NCI-H2171 treated with DMSO at 0.1 percent for 48 hours (cell line): ENCODE measurements around the gene MX2.
"Not testable (repeated sequence)": the region's sequence is repeated elsewhere in the genome, so short reads cannot be mapped to it uniquely, and the experiment has no call there.

Experiments used
- DNase-seq: peaks from one replicate; lab custom pipeline; 2025; lab: John Stamatoyannopoulos, UW

MX2 gene

GRCh38 chr21:41361786-41362604 lies at the start of gene MX2:
Gene MX2 (plus strand): TSS chr21:41362027. CDS start chr21:41376907, 14,880 bp downstream.
- no peak for DNase-seq

- DNase-seq = not testable (repeated sequence)
Observed at GRCh38 chr21:41313285-41314164, 48.3 kb upstream of the MX2 start.

GRCh38 chr21:41315726-41316125 lies 46.1 kb upstream of the MX2 start:
- no peak for DNase-seq

- DNase-seq = no peak
Observed at GRCh38 chr21:41316200-41317062, 45.4 kb upstream of the MX2 start, which contains the start of gene FAM3B. Gene FAM3B (plus strand): TSS chr21:41316801. CDS start chr21:41316880, 79 bp downstream.

DNA sequence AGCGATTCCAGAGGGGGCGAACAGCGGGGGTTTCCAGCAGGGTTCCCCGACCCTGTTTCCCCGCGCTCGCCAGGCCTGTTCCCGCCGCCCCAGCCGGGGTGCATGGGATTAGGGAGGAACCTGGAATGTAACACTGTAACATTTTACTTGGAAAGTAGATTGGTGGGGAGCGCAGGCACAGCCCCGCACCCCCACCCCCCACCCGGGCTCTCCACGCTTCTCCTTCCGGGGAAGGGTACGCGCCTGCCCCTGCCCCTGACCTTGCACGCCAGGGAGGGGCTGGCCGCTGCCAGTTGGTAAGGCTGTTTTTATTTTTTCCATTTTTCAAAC lies 44.8 kb upstream of the MX2 start:
- no peak for DNase-seq

- no peak for DNase-seq
Observed at GRCh38 chr21:41317458-41317857, 44.4 kb upstream of the MX2 start.

- no peak for DNase-seq
Observed at GRCh38 chr21:41318218-41318617, 43.6 kb upstream of the MX2 start.

GRCh38 chr21:41319273-41319672 lies 42.6 kb upstream of the MX2 start:
- no peak for DNase-seq

DNA sequence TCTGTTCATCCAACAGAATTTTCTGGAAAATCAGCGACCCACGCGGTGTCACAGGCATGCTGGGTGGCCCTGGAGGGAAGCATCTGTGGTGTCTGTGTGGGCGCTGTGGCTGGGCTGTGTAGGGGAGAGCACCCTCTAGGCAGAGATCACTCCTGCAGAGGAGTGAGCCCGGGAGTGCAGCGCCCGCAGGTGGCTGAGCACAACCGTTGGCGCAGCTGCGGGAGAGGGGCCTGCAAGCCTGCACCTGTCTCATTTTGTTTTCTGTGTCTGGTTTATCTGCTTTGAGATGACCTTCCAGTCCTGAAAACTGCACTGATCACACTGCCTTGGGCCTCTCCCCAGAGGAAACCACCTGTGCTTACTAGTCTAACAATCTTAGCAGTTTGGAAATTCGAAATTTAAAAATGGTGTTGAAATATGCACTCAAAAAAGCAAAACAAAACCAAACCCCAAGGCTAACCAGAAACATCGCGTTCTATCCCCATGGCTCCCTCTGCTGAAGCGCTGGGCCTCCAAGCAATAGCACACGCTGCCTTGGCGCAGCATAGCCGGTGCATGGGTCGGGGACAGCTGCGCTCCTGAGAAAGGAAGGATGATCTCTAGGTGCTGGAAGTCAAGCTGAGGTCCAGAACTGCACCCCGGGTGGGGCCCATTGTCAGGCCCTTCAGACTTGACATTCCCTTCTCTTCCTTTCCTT lies 40.5 kb upstream of the MX2 start:
- DNase-seq = no peak

- no peak for DNase-seq
Observed at GRCh38 chr21:41321908-41322495, 39.8 kb upstream of the MX2 start.

DNA sequence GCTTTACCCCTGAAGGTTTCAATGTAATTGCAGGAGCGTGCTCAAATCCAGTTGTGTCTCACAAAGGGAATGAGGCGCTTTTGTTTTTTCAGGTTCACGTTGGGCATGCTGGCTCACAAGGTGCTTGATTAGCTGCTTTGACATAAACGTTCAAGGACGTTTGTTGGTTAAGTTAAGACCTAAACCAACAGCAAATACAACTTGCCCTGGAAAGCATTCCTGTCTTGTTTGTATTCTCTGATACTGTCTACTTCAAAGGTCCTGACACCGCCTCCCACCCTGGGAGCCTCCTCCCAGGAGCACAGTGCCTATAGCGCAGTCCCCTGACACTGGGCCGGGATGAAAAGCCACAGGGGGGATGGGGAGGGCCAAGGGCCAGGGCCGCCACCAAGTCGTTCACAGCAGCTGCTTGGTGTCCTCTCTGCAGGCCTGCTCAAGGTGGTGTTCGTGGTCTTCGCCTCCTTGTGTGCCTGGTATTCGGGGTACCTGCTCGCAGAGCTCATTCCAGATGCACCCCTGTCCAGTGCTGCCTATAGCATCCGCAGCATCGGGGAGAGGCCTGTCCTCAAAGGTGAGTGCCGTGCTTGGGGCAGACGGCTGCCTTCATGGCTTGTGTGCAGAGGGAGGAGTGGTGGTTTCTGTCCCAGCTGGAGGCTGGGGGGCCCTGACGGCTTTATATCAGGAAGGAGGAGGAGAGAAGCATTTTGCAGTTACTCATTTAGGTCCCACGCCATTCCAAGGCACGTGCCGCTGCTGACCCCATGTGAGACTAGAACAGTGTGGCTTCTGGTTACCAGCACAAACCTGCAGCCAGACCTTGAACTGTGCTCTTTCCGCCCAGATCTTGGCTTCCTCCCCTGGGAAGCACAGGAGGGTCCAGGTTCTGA lies 39.1 kb upstream of the MX2 start:
- DNase-seq = no peak

- no peak for DNase-seq
Observed at GRCh38 chr21:41325138-41325912, 36.5 kb upstream of the MX2 start.

DNA sequence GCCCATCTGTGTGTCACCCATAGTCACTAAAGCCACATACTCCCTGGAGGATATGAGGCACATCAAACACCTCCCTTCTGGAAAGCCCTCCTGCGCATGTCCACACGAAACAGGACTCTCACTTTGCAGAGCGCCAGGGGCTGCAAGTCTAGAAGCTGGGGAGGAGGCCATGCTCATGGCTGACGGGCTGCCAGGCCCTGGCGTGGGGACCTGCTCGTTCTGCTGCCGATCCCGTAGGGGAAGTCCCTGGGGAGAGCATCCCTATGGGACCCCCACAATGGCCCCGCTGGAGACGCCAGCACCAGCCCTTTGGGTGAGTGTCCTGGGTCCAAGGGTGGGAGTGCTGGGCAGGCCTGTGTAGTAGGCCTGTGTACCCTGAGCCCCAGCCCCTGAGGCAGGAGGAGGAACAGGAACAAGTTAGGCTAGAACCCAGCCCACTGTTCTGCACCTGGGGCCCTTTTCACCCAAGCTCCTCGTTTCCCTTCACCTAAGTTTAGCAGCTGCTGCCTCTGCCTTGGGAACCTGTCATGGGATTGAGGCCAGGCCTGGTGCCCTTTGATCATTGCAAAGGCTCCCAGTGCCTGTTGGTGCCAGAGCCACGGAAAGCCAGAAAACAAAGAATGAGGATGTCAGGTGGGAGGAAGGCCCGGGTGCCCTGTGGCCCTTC lies 35.3 kb upstream of the MX2 start:
- no peak for DNase-seq

GRCh38 chr21:41327753-41328152 lies 34.1 kb upstream of the MX2 start:
- DNase-seq = no peak

- DNase-seq = no peak
Observed at GRCh38 chr21:41328660-41329607, 32.9 kb upstream of the MX2 start.

DNA sequence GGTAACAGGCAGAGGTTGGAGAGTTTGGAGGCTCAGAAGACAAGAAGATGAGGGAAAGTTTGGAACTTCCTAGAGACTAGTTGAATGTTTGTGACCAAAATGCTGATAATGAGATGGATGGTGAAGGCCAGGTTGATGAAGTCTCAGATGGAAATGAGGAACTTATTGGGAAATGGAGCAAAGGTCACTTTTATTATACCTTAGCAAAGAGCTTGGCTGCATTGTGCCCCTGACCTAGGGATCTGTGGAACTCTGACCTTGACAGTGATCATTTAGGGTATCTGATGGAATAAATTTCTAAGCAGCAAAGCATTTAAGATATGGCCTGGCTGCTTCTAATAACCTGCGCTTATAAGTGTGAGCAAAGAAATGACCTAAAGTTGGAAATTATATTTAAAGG lies 28.1 kb upstream of the MX2 start:
- DNase-seq = no peak

DNA sequence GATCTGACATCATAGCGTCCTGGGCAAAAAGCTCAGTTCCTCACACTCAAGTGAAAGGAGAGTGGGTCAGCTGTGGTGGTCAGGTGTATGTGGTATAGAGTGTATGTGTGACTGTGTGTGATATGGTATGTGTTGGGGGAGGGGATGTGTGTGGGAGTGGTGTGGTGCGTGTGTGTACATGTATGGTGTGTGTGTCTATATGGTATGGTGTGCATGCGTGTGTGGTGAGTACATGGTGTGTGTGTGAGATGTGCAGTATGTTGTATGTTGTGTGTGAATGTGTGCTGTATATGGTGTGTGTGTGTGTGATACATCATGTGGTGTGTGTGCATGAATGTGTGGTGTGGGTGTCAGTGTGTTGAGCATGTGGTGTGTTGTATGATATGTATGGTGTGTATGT lies 24.3 kb upstream of the MX2 start:
- DNase-seq = no peak

DNA sequence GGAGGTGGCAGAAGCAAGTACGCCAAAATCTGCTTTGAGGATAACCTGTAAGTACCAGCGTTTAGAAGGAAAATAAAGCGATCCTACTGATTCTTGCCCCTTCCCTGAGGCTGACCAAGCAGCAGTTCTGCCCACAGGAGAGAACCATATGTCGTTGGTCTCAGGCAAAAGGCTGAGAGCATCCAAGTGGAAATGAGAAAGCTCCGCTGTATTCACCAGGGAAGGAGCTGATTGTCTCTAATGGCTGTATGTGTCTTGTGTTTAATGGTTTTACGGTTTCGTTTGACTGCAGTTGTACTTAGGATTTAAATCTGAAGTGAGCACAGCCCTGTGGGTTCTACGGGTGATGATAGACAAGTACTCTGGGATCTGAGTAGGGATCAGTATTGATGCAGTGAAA lies 23.4 kb upstream of the MX2 start:
- DNase-seq = no peak
